ENCODE measurements around the gene CNMD.

CNMD gene
- 0 to 0.15 reads per million in 2 donors for total RNA-seq

DNA sequence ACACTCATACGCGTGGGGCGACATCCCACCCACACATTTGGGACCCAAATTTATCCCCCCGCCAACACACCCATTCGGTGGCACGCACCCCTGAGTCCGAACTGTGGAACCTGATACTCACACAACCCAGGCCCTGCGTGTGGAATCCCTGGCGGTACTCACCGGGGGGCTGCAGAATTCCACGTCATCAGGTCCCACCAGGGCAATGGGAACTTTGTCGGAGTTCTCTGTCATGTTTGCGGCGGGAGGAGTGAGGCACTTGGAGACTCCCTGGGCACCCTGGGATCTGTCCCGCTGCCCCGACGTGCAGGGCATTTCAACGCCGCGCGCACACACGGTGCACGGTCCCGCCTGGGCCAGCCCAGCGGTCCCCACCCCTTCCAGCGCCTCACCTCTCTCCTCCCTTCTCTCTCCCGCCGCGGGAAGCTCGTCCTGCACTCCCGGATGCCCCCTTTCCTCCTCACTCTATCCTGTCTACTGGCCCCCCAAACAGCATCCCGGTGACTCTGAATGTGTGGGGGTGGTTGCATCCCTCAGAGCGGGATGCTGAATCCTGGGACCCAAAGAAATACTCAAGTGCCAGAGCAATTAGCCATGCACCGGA is at the start of gene CNMD:
TSS of gene CNMD (minus strand) at position 353 of the 604 bp plus-strand sequence. CDS start at position 234, 119 bp downstream.
- DNase-seq = no peak

DNA sequence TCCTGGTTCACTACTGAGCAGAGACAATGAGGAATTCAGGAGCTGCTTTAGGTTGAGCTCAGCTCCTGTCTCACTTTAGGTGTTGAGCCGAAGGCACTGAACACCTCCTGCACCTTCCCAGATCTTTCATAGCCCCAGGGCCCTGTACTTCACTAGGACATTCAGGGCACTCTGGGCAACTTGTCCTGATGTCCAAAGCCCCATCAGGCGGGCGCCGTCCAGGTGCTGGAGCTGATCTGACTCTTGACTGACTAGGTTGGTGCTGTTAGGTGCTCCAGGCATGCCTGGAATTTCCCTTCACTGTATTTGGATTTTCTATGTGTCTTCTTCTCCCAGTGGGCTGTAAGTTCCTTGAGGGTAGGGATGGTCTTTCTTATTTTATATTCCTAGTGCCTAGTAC is 48.4 kb upstream of the CNMD start:
- no peak for DNase-seq

DNA sequence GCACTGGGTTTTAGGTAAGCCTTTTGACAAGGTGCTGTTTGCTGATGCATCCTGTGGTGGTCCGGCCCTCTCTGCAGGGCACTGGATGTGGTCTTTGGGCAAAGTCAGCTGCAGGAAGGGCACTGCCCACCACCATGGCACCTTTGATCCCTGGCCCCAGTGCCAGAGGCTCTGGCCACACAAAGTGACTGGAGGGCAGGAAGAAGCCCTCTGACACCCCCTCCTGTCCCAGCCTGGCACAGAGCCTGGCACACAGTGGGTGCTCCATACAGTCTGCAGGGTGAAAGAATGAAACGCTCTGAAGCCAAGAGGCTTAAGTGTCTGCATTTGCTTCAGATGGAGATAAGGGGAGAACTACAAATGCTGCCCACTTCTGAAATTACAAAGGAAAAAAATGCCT is 47.6 kb upstream of the CNMD start:
- no peak for DNase-seq

DNA sequence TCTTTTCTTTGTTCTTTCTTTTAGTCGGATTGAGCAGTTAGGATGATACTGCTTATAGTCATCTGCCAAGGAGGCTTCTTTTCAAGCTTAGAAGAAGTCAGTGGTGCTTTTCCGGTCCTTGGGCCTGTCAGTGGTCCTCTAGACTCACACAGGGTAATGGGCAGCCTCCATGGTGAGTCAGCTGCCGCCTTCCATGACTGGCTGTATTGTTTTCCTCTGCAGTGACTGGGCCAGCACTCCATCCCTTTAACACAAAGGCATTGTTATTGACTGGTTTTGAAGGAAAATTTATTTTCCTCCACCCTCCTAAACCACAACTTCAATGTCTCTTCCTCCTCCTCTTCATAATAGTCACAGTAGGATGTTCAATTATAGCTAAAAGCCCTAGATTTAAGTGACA is 47.1 kb upstream of the CNMD start:
- no peak for DNase-seq

DNA sequence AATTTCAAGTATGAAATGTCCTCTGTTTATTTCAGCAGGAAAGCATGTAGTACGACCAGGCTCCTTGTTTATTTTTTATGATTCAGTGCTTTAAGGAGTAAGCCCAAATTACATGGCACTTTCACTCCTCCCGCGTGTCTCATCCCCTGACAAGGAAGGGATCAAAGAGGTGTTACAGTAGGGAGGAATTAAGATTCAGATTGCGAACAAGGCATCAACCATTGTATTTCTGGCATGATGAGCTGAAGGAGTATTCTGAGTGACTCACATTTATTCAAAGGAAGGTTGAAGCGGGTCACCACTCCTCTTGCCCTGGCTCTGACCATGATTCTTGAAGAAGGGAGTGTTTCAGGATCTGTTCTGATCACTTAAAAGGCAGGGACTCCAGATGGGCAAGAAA is 46.1 kb upstream of the CNMD start:
- DNase-seq = no peak

DNA sequence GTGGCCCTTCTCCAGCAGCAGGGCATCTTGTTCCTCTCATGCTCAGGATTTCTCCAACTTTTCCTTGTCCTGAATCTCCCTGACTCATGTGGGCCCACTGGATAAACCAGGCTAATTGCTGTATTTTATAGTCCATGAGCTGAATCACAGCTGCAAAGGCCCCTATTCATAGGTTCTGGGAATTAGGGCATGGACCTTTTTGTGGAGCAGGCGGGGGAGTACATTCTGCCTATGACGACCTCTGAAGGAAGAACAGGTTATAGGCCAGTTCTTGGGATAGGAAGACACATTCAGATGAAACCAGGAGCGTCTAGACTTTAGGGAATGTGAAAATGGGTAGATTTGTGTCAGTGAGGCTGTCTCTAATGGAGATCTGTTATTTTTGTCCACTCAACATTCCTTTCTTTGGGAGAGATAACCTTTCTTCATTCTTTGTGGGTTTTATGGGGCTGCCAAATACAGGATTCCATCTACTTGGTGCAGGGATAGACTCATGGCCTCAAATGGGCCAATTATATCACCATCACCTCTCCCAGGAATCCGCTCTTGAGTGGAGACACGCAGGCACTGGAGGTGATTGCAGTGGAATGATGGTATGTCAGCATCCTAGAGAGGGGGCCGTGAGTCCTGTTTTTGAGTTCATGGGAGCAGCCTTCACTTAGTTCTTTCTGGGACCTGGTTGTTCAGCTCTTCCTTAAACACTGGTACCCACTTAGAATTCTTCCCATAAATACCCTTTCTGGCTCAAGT is 45.1 kb upstream of the CNMD start:
- DNase-seq = no peak

DNA sequence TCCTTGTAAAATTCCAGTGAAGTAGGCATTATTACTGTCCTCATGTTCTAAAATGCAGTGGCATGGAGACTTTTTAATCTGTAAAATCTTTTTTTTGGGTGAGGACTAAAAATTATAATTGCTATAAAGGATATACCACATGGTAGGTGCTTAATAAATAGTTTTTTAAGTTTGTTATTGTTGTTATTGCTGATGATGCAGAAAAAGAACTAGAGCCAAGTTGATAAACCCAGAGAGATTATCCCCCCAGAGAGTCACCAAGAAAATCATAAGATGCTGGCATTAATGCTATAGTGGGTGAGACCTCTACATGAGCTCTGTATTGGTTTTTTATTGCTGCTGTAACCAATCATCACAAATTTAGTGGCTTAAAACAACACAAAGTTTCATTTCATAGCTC is 44.3 kb upstream of the CNMD start:
- no peak for DNase-seq

DNA sequence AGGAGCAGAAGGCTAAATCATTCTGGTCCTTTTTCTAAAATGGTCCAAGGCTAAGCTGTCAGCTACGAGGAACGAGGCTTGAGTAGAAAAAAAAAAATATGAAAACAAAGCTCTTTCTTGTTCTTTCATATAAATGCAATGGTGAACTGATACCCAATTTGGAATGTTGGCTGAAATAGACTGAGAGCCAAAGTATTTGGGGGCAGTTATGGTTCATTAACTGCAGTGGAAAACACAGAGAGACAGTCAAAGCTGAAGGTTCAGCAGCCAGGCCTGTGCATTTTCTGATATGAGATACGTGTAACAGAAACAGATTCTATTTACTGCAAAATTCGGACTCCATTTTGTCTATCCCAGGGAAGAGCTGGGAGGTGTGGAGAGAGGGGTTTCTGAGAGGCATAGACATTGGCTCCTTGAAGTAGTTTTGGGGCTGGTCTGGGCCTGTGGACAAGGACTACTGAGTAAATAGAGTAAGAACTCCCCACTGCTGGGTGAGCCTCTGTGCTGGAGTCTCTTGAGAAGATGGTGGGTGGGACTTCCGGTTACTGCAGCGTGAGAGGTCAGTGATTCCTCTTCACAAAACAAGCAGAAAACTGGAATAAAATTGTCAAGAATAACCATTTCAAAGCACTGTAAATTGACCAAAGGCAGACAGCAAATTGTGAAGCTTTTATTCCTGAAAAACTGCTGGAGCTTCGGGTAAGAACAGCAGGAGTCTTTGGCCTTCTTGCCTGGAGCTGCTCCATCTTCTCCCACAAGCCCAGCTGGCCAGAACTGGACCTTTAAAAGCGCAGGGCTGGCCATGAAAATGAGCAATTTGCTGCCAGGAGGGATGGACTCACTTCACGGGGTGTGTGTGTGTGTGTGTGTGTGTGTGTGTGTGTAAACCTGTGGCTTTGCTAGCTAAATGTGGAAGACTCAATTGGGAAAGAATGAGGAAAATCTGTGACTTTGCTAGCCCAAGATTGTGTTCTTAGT is 43.1 kb upstream of the CNMD start:
- DNase-seq = no peak

DNA sequence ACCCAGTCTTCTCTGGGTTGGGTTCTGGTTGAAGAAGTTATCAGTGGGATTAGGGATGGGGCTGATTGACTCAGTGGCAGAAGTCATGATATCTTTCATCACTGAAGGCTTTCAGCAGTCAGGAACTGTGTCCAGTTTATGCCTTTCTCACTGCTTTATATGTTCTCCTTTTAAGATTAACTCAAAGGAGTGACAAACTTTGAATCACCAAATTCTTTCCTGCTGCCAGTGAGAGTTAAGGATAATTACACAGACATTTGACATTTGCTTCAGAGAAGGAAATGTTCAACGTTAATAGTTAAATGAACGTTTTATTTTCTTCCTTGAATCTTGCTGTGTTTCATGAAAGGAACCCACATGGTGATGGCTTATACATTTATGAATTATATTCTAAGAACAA is 41.0 kb upstream of the CNMD start:
- DNase-seq = no peak

DNA sequence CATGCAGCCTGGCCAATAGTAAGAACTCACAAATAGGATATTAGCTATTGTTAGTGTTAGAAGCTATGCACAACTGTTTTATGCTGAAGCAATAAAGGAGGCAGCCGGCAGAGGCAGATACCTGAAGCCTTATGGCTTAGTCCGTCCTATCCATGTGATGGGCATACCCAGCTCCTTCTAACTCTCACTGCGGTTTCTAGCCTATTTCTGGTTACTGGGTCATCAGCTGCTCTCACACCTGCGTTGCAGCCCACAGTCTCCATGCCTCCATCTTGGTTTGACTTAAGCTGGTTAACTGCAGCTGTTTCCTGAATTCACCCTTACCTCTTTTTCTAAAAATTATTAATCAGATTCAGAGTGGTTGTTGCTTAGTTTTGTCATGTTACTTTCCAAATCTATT is 40.5 kb upstream of the CNMD start:
- no peak for DNase-seq

DNA sequence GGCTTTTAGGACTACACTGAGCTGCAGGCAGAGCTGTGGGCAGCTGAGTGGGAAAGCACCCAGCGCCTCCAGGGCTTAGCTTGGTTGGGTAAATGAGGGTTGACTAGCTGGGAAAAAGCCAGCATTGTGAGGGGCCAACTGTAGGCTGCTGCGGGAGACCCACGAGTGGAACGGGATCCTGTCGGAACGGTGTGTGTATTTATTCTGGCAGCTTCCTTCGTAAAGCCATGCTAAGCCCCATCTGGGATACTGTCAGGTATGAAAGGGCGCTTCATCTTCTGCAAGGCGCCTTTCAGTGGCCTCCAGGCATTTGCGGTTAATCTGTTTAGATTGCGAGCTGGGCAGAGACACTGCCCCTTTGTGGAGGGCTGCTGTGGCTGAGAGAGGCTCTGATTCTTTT is 39.5 kb upstream of the CNMD start:
- no peak for DNase-seq

DNA sequence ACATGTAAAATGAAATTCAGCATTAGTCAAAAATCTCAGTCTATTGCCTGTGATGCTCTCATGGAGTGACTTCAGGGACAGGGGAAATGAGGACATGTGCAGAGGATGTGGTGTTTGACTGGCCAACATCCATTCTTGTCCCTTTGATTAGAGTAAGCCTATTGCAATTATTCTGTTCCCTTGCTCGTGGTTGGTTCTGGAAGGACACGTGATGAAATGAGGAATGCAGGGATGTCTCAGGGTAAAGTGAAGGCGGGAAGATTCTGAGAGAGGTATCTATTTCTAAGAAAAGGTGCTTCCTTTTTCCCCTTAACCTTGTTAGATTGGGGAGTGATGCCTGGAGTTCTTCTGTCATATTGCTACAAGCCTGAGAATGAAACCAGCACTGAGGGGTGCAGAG is 37.1 kb upstream of the CNMD start:
- DNase-seq = no peak

DNA sequence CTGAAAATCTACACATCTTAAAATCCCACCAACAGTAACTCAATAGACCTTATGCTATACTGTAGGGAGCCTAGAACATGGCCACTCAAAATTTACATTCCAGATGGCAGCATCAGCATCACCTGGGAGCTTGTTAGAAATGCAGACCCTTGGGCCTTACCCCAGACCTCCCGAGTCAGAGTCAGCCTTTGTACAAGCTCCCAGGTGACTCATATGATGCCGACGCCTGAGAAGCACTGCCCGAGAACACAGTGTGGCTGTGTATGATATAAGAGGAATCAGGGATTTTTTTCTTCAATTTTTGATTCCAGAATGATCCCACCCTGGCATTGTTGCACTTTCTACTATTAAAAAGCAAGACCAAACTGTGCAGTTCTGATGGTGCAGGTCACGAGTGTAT is 35.9 kb upstream of the CNMD start:
- DNase-seq = no peak

DNA sequence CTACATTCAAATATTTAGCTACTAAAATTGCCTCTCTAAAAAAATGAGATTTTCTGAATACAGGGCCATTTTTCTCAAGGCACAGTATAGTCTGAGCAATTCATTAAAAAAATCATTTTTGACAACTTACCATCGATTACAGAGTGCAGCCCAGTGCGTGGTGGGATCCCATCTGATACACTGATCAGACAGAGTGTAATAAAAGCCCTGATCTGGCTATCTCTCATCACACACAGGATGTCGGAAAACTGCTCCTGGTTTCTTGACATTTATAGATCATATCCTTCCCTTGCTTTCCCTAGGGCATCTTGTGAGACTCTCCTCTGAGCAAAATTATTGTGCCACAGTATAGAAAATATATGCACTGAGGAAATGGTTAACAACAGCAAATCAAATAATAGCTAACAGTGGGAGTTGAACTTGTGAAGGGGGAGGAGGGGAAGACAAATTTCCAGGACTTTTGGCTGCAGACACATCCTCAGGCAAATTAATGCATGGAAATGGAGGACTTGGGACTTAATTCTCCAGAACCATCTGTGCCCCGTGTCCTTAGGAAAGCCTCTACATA is 28.4 kb upstream of the CNMD start:
- no peak for DNase-seq

DNA sequence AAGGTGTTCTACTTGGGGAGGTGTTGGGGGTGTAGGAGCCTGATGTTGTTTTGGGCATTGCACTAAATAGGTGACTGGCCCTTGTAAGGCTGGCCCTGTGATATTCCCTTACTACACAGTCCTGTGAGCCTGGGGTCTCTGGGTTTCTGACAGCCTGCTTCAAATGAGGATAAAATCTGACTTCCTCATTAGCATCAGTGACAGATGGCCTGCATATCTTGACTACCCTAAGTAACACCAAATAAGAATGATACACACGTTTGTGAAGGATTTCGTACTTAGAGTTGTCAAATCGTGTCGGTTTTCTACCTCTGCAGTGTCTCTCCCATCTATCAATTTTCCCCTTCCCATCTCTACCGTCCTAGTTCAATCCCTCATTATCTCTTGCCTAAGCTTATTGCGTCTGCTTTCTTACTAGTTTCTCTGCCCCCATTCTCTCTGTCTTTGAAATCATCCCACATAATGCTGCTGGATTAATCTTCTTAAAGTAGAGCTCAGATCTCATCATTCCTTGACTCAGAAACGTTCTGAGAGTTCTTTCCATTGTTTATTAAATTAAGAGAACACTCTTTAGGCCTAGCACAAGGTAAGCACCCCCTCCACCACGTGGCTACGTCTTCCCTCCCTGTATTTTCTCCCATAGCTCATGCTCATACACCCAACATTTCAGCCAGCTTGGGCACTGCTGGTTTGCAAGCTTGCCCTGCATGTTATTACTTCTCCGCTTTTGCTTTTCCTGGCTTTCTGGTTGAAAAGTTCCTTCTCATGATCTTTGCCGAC is 26.2 kb upstream of the CNMD start:
- DNase-seq = no peak

DNA sequence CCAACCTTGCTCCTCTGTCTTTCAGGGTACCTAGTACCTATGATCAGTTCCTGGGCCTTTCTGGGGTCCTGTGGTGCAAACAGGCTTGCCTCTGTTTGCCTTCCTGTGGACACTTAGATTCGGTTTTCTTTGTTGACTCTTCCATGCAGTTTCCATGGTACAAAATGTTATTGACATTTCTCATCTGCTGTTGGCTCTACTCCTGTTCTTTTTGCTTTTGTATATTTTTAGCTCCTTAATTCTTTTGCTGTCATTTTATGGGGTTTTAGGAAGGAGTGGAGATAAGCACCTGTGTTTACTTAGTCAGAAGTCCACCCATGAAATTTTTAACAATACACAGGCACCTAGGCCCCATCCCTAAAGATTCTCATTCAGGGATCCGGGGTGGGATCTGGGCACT is 20.5 kb upstream of the CNMD start:
- DNase-seq = no peak

DNA sequence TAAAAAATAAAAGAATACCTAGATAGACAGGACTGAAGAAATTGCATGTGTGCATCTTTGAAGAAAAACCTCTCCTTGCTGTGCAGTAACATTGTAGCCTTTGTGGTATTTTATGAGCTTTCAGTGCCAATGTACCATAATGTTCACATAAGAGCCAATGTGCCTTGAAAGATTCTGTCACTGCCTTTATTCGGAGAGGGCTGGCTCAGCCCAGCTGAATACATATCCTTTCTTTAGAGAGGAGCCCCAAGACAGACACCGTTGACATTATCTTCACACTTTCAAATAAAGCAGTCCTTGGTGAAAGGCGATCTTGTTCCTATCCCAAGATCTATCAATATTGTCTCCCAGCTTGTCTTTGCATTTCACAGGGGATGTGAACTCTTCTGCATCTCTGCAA is 18.5 kb upstream of the CNMD start:
- DNase-seq = no peak

DNA sequence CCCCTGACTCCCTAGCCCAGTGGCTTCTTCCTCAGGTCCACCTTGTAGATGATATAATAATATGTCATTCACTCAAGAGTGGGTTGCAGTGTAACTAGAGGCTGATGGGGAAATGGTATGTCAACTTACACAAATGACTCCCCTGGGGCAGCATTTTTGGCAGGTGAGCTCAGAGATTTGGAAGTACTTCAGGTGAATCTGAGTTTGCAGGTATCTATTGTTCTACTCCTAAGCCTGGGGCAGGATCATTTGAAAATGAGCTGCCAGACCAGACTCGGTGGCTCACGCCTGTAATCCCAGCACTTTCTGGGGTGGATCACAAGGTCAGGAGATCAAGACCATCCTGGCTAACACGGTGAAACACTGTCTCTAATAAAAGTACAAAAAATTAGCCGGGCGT is 11.6 kb upstream of the CNMD start:
- no peak for DNase-seq

DNA sequence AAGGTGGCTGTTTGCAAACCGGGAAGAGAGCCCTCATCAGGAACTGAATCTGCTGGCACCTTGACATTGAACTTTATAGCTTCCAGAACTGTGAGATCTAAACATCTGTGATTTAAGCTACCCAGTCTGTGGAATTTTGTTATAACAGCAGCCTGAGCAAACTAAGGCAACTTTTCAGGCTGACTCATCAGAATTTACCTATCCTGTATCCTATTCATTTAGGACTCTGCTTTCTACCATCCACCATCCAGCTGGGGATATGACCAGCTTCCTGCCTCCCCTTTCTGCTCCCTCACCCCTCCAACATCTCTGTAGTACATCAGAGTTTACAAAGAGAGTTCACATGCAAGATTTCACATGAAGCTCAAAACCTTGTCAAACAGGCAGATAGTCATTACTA is 11.1 kb upstream of the CNMD start:
- no peak for DNase-seq

DNA sequence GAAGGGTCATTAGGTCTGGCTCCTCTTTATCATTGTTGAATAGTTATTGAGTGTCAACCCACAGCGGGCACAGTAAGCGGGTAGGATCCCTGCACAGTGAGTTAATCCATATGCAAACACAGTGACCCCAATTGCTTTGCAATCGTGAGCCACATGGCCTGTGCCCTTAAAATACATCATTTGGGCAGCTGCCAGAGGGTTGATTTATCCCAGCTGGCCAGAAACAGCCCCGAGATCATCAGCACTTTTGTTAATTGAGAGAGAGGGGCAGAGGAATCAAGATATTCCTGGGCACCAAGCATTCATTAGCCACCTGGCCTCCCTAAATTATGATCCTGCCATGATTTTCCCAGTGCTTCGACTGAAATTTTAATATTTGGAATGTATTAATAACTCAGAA is 9.8 kb upstream of the CNMD start:
- DNase-seq = no peak

DNA sequence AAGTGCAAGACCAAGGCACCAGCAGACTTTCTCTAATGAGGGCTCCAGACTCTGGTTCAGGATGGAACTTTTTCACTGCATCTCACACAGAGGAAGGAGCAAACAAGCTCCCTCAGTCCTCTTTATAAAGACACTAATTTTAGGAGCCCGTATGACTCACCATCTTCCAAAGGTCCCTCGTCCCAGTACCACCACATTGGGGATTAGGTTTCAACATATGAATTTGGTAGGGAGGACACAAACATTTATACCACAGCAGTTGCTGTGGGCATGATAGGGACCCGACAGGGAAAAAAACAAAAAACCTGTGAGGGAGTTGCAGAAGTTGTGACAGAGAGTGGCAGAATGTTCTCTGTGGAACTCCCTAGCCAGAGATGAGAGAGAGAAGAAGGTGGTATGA is 6.5 kb upstream of the CNMD start:
- DNase-seq = no peak

DNA sequence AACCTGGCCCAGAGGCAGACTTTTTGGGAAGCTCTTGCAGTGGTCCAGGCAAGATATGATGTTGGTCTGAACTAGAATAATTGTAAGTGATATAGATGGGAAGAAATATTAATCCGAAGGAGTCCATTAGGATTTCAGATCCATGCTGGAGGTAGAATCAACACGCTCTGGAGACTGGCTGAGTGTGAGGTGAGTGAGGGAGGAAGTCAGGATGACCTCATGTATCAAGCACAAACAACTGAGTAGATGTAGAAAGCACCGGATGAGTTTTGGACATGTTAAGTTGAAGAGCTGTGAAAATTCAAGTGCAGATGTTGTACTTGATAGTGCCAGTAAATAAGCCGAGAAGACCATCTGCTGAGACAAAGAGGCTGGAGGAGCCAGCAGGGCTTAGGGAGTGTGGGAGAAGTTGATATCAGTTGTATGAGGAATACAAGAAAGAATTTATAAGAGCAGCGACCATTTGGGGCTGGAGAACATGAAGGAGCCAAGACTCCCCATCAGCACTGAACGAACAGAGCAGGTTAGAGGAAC is 5.3 kb upstream of the CNMD start:
- DNase-seq = no peak
